Gastroesophageal sphincter (tissue), 3 donors: ENCODE data around the gene ARID1A.

ENCODE experiments used
- CTCF ChIP-seq, 4 experiments: fragments of 200-600 bp in 2 of 4; fragments of 450-650 bp in 2 of 4; sonication (generic) in 1 of 4; IDR thresholded peaks; one replicate each; pipeline ENCODE4 v1.5.1; 2017 to 2019; ENCODE audit warnings: antibody characterized with exemption in 4 of 4, mild to moderate bottlenecking in 2 of 4, moderate library complexity in 2 of 4
- EP300 ChIP-seq: sonication (generic); formaldehyde crosslinking; IDR thresholded peaks from one replicate; pipeline ENCODE4 v1.6.1; 2017; ENCODE audit warnings: antibody characterized with exemption, mild to moderate bottlenecking
- POLR2A ChIP-seq, 2 donors: fragments of 450-650 bp; IDR thresholded peaks; one replicate each; pipeline ENCODE4 v1.6.1; 2017; ENCODE audit warnings: antibody characterized with exemption in 2 of 2, mild to moderate bottlenecking in 2 of 2, moderate library complexity in 1 of 2

GRCh38 chr1:26783646-26784022 lies 87.8 kb downstream of the ARID1A start:
- TF ChIP-seq CTCF (IDR thresholded peaks at IDR 0.05) (no peak), POLR2A (IDR thresholded peaks at IDR 0.05) (no peak), EP300 (no peak)
